Stimulated activated CD4-positive, alpha-beta T cell treated with anti-CD3 and anti-CD28 coated beads, Interleukin-4, amount 100 ng/mL, for 1 hour (primary cell): ENCODE data around the gene KRTAP25-1.

Experiments used
- DNase-seq: peaks from one replicate; pipeline ENCODE4 v3.0.0-alpha.2; 2020

KRTAP25-1 gene

DNA sequence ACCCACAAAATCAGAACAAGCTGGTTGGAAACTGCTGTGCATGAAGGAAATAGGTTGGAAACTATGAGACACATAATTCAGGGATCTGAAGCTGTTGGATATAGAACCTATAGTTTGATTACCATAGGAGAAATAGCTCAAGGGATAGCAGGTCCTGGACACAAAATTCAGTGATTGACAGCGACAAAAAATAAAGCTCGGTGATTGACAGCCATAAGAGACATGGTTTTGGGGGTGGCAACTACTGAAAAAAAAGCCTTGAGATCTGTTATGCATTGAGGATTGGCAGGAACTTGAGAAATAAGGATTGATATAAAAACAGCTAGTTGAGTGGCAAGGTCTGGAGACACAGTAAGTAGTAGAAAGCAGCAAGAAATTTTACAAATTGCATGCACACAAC is at the start of gene KRTAP25-1:
TSS of gene KRTAP25-1 (minus strand) at position 300 of the 400 bp plus-strand sequence. CDS start at position 276, 24 bp downstream.
- DNase-seq: no peak

DNA sequence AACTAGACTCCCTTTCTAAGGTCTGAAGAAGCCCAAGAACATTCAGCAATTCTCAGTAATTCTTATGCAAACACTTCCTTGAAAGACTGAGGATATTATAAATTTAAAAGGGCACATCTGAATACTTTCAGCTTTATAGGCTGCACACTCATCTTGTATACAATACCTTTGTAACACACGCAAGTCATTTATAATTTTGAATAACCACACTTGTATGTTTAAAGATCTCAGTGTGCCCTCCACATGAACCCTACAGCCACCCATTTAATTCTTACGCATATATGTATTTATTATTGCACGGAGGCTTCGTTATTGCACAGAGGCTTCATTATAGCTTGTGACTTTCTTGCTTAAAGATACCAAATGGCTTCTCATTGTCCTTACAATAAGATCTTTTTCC is 49.4 kb upstream of the KRTAP25-1 start:
- no peak for DNase-seq

GRCh38 chr21:30337772-30338171 is 48.5 kb upstream of the KRTAP25-1 start:
- no peak for DNase-seq

GRCh38 chr21:30337276-30337744 is 48.0 kb upstream of the KRTAP25-1 start, which contains the start of gene KRTAP27-1:
Gene KRTAP27-1, minus strand, starts transcription at chr21:30337694. Its CDS starts 26 bp downstream, at chr21:30337668.
- DNase-seq: no peak

GRCh38 chr21:30336596-30336995 is 47.3 kb upstream of the KRTAP25-1 start:
- no peak for DNase-seq

GRCh38 chr21:30333736-30334135 is 44.4 kb upstream of the KRTAP25-1 start:
- DNase-seq: no peak

DNA sequence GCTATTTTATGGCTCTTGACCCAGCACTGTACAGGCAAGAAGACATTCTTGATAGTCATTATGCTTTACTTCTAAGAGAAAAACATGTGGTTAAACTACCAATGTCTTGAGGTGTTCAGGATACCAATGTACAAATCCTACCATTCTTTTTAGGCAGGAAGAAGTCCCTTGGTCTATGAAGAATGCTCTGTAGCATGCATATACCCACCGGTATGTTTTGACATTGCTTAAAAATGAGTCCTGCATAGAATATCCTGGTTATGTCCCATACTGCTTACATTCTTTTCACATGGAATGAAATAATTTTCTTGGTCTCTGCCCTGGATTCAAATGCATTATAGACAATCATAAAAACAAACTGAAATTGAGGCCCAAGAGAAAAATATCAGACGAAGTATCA is 43.4 kb upstream of the KRTAP25-1 start:
- no peak for DNase-seq

GRCh38 chr21:30329203-30329875 is 40.0 kb upstream of the KRTAP25-1 start:
- DNase-seq: no peak

- DNase-seq: no peak
Measured at GRCh38 chr21:30326390-30326789, 37.1 kb upstream of the KRTAP25-1 start.

- DNase-seq: no peak
Measured at GRCh38 chr21:30320215-30320614, 30.9 kb upstream of the KRTAP25-1 start, which contains the start of gene KRTAP26-1. Gene KRTAP26-1, minus strand, starts transcription at chr21:30320315. Its CDS starts 280 bp downstream, at chr21:30320035.

- DNase-seq: no peak
Measured at GRCh38 chr21:30315701-30316100, 26.4 kb upstream of the KRTAP25-1 start.

- DNase-seq: no peak
Measured at GRCh38 chr21:30306884-30307283, 17.6 kb upstream of the KRTAP25-1 start.

GRCh38 chr21:30305136-30305535 is 15.8 kb upstream of the KRTAP25-1 start:
- DNase-seq: no peak

DNA sequence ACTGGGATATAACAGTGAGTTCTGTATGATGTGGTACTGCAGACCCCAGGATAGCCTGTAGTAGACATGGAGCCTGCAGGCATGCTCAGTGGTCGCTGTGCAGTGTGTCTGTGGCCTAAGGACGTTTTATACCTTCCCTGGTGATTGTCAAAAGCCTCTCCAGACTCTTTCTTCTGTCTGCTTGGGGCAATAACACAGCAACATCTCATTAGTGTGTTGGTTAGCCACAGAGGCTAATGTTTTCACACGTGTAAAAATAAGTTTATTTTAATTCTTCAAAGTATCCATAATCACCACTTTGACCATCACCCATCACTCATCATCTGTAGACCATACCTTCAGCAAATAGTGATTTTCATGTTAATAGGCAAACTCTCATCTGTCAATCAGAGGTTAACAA is 6.5 kb downstream of the KRTAP25-1 start, which contains the start of gene KRTAP24-1:
TSS of gene KRTAP24-1 (minus strand) at position 101 of the 400 bp plus-strand sequence. CDS start at position 83, 18 bp downstream.
- no peak for DNase-seq

GRCh38 chr21:30271611-30272010 is 17.7 kb downstream of the KRTAP25-1 start:
- no peak for DNase-seq

GRCh38 chr21:30271156-30271555 is 18.2 kb downstream of the KRTAP25-1 start:
- no peak for DNase-seq

- DNase-seq: no peak
Measured at GRCh38 chr21:30269803-30270530, 19.3 kb downstream of the KRTAP25-1 start.

DNA sequence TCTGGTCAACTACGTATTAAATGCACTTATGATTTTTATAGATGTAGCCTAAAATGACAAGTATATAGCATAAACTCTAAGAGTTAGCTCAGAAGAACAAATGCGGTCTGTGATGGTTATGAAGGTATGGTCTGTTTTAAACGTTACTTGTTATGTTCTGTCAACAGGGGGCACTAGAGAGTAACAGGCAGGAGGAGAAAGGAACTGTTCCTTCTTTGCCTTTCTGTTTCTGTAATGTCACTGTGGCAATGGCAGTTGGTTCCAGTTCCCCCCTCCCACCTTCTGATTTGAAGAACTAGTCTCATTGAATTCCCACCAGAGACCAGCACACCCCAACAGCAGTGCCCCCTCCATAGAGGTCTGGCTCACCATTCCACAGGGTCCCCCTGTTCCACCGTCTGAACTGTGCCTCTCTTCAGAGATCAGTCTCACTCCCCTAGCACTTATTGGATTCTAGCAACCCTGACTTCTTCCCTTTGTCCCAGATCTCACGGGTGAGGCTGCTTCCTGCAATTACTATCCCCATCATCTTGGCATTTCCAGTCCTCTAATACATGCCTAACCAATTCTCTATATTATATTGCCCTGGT is 20.6 kb downstream of the KRTAP25-1 start:
- DNase-seq: no peak

DNA sequence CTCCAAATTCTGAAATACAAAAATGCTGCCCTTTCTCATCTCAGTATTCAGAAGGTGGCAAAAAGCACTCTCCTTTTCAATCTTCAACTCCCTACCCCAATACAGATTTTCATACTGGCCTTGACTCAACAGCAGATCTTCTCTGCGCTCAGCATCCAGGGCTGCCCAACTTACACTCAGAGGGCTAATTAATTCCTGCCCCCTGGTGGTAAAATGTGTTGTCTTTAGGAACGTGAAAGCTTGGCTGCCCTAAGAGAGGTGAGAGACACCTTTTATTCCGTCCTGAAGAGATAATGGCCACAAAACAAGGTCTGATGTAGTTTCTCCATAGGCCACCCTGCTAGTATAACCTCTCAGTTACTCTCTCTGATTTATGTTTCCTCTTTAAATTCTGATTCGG is 31.5 kb downstream of the KRTAP25-1 start:
- no peak for DNase-seq

- no peak for DNase-seq
Measured at GRCh38 chr21:30256100-30256499, 33.2 kb downstream of the KRTAP25-1 start.

- DNase-seq: no peak
Measured at GRCh38 chr21:30255679-30256078, 33.6 kb downstream of the KRTAP25-1 start.

GRCh38 chr21:30251781-30252180 is 37.5 kb downstream of the KRTAP25-1 start:
- no peak for DNase-seq

DNA sequence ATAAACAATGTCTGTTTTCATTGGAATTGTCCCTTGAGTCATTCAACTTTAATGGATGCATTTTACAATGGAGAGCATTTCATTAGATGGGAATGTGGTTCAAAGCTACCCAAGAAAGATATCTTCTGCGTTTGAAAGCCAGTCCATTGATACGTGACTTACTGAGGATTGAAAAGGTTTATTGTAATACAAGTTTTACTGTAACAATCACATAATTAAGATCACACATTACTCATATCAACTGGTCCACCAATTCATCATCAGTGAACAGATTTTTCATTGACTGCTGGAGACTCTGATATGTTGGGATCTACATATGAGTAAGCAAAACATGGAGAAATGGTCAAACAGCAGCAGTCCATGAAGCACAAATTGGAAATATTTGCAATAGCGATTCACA is 39.4 kb downstream of the KRTAP25-1 start:
- DNase-seq: no peak

DNA sequence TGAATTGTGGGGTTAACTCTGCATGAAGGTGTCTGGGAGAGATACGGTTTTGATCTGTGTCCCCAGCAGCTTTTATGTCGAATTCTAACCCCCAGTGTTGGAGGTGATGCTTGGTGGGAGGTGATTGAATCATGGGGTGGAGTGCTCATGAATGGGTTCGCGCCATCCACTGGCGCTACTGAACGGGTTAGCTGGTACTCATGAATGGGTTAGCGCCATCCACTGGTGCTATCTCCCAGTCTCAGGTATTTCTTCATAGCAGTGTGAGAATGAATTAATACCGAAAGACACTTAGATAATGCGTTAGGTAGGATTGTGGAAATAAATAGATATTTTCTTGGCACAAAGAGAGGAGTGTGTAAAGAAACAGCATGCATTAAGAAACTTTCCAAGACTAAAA is 40.5 kb downstream of the KRTAP25-1 start:
- DNase-seq: no peak
